ENCODE results near the gene LLGL2.

- TF ChIP-seq GABPA (IDR thresholded peaks at IDR 0.05; ENCODE audit: low read depth) (no peak), CTCF (IDR thresholded peaks at IDR 0.05; ENCODE audit: insufficient read depth, low read length) (no peak), POLR2AphosphoS5 (IDR thresholded peaks at IDR 0.05; ENCODE audit: low read depth) (no peak)
Observed at GRCh38 chr17:75521951-75522727, 3.4 kb upstream of the LLGL2 start.
